ENCODE measurements around the gene UBE2I. TPM values are rescaled to one million over a fixed set of nuclear protein-coding genes. Genes with fewer than 3 reads are reported as not detected.

Gene UBE2I
- total RNA-seq, 4 donors from 2014 or later, result 54.1 to 119 (median 107) TPM

- Histone ChIP-seq H3K4me1 (peaks cover 3 to 52% (median 19%) of the 10 kb centered on the region in 4 donors), H3K9me3 (no peaks in the 10 kb centered on the region), H3K27ac (peak overlapping the region in 1 of 4 donors; percentile 42), H3K27me3 (peaks cover 0 to 15% of the 10 kb centered on the region in 2 donors), H3K36me3 (no peaks in the 10 kb centered on the region), H3K4me3 (no peak overlapping the region)
- no peak for TF ChIP-seq POLR2A (IDR thresholded peaks at IDR 0.05)
- TF ChIP-seq CTCF (IDR thresholded peaks at IDR 0.05), result peak in 5 of 6 experiments; percentile 18 to 53 (median 45)
- DNase-seq, result peak in 2 of 3 donors; percentile 68 to 80
These were observed 28.8 kb downstream of the UBE2I start for GRCh38 chr16:1338119-1338730.

GRCh38 chr16:1338855-1339675 lies 29.6 kb downstream of the UBE2I start:
- Histone ChIP-seq H3K27ac (peak overlapping the region in 1 of 4 donors; percentile 42), H3K4me1 (peaks cover 3 to 52% (median 18%) of the 10 kb centered on the region in 4 donors), H3K36me3 (no peaks in the 10 kb centered on the region), H3K4me3 (no peak overlapping the region), H3K27me3 (peaks cover 0 to 7% of the 10 kb centered on the region in 2 donors), H3K9me3 (no peaks in the 10 kb centered on the region)
- DNase-seq, result peak in 1 of 3 donors; percentile 67
- no peak for TF ChIP-seq CTCF (IDR thresholded peaks at IDR 0.05)
- TF ChIP-seq POLR2A (IDR thresholded peaks at IDR 0.05), result no peak

GRCh38 chr16:1340730-1341494 lies 31.5 kb downstream of the UBE2I start:
- DNase-seq, result no peak
- H3K4me1 ChIP-seq, result peaks cover 3 to 36% (median 13%) of the 10 kb centered on the region in 4 donors
- H3K9me3 ChIP-seq, result no peaks in the 10 kb centered on the region
- H3K27ac ChIP-seq, result peak overlapping the region in 1 of 4 donors; percentile 78
- no peak overlapping the region for H3K4me3 ChIP-seq
- TF ChIP-seq CTCF (IDR thresholded peaks at IDR 0.05), result no peak
- no peak for TF ChIP-seq POLR2A (IDR thresholded peaks at IDR 0.05)
- H3K27me3 ChIP-seq, result no peaks in the 10 kb centered on the region
- no peaks in the 10 kb centered on the region for H3K36me3 ChIP-seq

- H3K36me3 ChIP-seq, result no peaks in the 10 kb centered on the region
- peaks cover 3 to 36% (median 13%) of the 10 kb centered on the region in 4 donors for H3K4me1 ChIP-seq
- peak overlapping the region in 1 of 4 donors; percentile 44 for H3K4me3 ChIP-seq
- H3K27me3 ChIP-seq, result no peaks in the 10 kb centered on the region
- DNase-seq, result peak in 1 of 3 donors; percentile 50
- TF ChIP-seq CTCF (IDR thresholded peaks at IDR 0.05), result no peak
- TF ChIP-seq POLR2A (IDR thresholded peaks at IDR 0.05), result no peak
- no peaks in the 10 kb centered on the region for H3K9me3 ChIP-seq
- peak overlapping the region in 3 of 4 donors; percentile 38 to 78 (median 66) for H3K27ac ChIP-seq
These were observed 32.3 kb downstream of the UBE2I start for GRCh38 chr16:1341495-1342420.

Measured in Peyer's patch (tissue), 4 donors.